Neural progenitor cell (in vitro differentiated cells): ENCODE measurements around the gene DRD2.

Experiments
- EZH2 ChIP-seq: fragments of 200-600 bp; sonication (generic); IDR thresholded peaks from 2 replicates; pipeline ENCODE4 v1.6.1; 2017; ENCODE audit warnings: antibody characterized with exemption, mild to moderate bottlenecking, moderate library complexity
- EZH2phosphoT487 ChIP-seq: fragments of 200-600 bp; sonication (generic); IDR thresholded peaks from 2 replicates; pipeline ENCODE4 v1.6.1; 2017; ENCODE audit warnings: antibody characterized with exemption
- TF ChIP-seq, protein P1 (sequence below): fragments of 200-600 bp; sonication (generic); IDR thresholded peaks from 2 replicates; pipeline ENCODE4 v1.5.1; 2017; ENCODE audit warnings: antibody characterized with exemption, mild to moderate bottlenecking

DNA sequence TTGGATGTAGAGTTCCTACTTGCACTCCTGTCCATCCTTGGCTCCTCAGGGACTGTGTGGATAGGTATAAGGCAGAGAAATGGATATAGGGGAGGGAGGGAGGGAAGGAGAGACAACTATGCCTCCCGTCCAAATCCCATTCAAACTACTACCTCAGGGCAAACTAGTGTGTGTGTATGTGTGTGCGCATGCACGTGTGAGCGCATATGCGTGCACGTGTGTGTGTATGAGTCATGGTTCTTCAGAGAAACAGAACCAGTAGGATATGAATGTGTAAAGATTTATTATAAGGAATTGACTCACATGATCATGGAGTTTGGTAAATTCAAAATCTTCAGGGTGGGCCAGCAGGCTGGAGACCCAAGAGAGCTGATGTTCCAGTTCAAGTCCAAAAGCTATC lies 42.2 kb upstream of the DRD2 start:
- TF ChIP-seq, protein P1, sequence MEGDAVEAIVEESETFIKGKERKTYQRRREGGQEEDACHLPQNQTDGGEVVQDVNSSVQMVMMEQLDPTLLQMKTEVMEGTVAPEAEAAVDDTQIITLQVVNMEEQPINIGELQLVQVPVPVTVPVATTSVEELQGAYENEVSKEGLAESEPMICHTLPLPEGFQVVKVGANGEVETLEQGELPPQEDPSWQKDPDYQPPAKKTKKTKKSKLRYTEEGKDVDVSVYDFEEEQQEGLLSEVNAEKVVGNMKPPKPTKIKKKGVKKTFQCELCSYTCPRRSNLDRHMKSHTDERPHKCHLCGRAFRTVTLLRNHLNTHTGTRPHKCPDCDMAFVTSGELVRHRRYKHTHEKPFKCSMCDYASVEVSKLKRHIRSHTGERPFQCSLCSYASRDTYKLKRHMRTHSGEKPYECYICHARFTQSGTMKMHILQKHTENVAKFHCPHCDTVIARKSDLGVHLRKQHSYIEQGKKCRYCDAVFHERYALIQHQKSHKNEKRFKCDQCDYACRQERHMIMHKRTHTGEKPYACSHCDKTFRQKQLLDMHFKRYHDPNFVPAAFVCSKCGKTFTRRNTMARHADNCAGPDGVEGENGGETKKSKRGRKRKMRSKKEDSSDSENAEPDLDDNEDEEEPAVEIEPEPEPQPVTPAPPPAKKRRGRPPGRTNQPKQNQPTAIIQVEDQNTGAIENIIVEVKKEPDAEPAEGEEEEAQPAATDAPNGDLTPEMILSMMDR, result no peak
- TF ChIP-seq EZH2phosphoT487 (no peak), EZH2 (no peak)
